ENCODE measurements around the gene MBNL1.

The MBNL1 gene

GRCh38 chr3:152299249-152299976 lies 30.7 kb downstream of the MBNL1 start:
- no peak for DNase-seq (ENCODE audit: low read depth, low spot score)
- H3K4me3 ChIP-seq, result peak overlapping the region; percentile 82
- peak overlapping the region; percentile 89 for H3K9ac ChIP-seq (ENCODE audit: insufficient read length)
- peak overlapping the region; percentile 99 for H3K27ac ChIP-seq
- H3K36me3 ChIP-seq (ENCODE audit: insufficient read depth, low read length), result peaks cover 27% of the 10 kb centered on the region; the same call in 1 of the 2 replicates
- no peak for TF ChIP-seq EZH2 (IDR thresholded peaks at IDR 0.05)
- no peak for TF ChIP-seq POLR2AphosphoS5 (IDR thresholded peaks at IDR 0.05; ENCODE audit: borderline replicate concordance, low read depth, low read length)
- TF ChIP-seq FOXP2 (optimal IDR thresholded peaks at IDR 0.05; ENCODE audit: control extremely low read depth, extremely low read length, insufficient read depth), result no peak
- no peaks in the 10 kb centered on the region for H3K9me3 ChIP-seq (ENCODE audit: low read depth, low read length)

- H3K27ac ChIP-seq, result peak overlapping the region; percentile 99
- H3K36me3 ChIP-seq (ENCODE audit: insufficient read depth, low read length), result peaks cover 27% of the 10 kb centered on the region; the same call in 1 of the 2 replicates
- no peaks in the 10 kb centered on the region for H3K9me3 ChIP-seq (ENCODE audit: low read depth, low read length)
- H3K9ac ChIP-seq (ENCODE audit: insufficient read length), result peak overlapping the region; percentile 89
- no peak for DNase-seq (ENCODE audit: low read depth, low spot score)
- peak overlapping the region; percentile 82 for H3K4me3 ChIP-seq
- TF ChIP-seq FOXP2 (optimal IDR thresholded peaks at IDR 0.05; ENCODE audit: control extremely low read depth, extremely low read length, insufficient read depth) (no peak), POLR2AphosphoS5 (IDR thresholded peaks at IDR 0.05; ENCODE audit: borderline replicate concordance, low read depth, low read length) (no peak), EZH2 (IDR thresholded peaks at IDR 0.05) (no peak)
Measured at GRCh38 chr3:152300029-152300731, 31.5 kb downstream of the MBNL1 start.

GRCh38 chr3:152301745-152302181 lies 33.0 kb downstream of the MBNL1 start:
- TF ChIP-seq FOXP2 (optimal IDR thresholded peaks at IDR 0.05; ENCODE audit: control extremely low read depth, extremely low read length, insufficient read depth) (no peak), POLR2AphosphoS5 (IDR thresholded peaks at IDR 0.05; ENCODE audit: borderline replicate concordance, low read depth, low read length) (no peak), EZH2 (IDR thresholded peaks at IDR 0.05) (no peak)
- Histone ChIP-seq H3K27ac (peak overlapping the region; percentile 87), H3K9me3 (ENCODE audit: low read depth, low read length) (no peaks in the 10 kb centered on the region), H3K4me3 (peak overlapping the region; percentile 82), H3K9ac (ENCODE audit: insufficient read length) (peak overlapping the region; percentile 89), H3K36me3 (ENCODE audit: insufficient read depth, low read length) (peaks cover 35% of the 10 kb centered on the region)
- no peak for DNase-seq (ENCODE audit: low read depth, low spot score)

- no peaks in the 10 kb centered on the region for H3K9me3 ChIP-seq (ENCODE audit: low read depth, low read length)
- peaks cover 42% of the 10 kb centered on the region for H3K36me3 ChIP-seq (ENCODE audit: insufficient read depth, low read length)
- peak overlapping the region; percentile 89 for H3K9ac ChIP-seq (ENCODE audit: insufficient read length)
- peak; percentile 73 for DNase-seq (ENCODE audit: low read depth, low spot score)
- H3K27ac ChIP-seq, result peak overlapping the region; percentile 87
- peak overlapping the region; percentile 82 for H3K4me3 ChIP-seq
- no peak for TF ChIP-seq POLR2AphosphoS5 (IDR thresholded peaks at IDR 0.05; ENCODE audit: borderline replicate concordance, low read depth, low read length)
- TF ChIP-seq FOXP2 (optimal IDR thresholded peaks at IDR 0.05; ENCODE audit: control extremely low read depth, extremely low read length, insufficient read depth), result no peak
- TF ChIP-seq EZH2 (IDR thresholded peaks at IDR 0.05), result no peak
Measured at GRCh38 chr3:152302521-152303021, 33.8 kb downstream of the MBNL1 start.

- no peak for DNase-seq (ENCODE audit: low read depth, low spot score)
- Histone ChIP-seq H3K27ac (peak overlapping the region; percentile 87), H3K9ac (ENCODE audit: insufficient read length) (no peak overlapping the region), H3K4me3 (no peak overlapping the region), H3K9me3 (ENCODE audit: low read depth, low read length) (no peaks in the 10 kb centered on the region), H3K36me3 (ENCODE audit: insufficient read depth, low read length) (peaks cover 50% of the 10 kb centered on the region)
- no peak for TF ChIP-seq POLR2AphosphoS5 (IDR thresholded peaks at IDR 0.05; ENCODE audit: borderline replicate concordance, low read depth, low read length)
- no peak for TF ChIP-seq EZH2 (IDR thresholded peaks at IDR 0.05)
- TF ChIP-seq FOXP2 (optimal IDR thresholded peaks at IDR 0.05; ENCODE audit: control extremely low read depth, extremely low read length, insufficient read depth), result no peak
Measured at GRCh38 chr3:152304160-152304559, 35.4 kb downstream of the MBNL1 start.

GRCh38 chr3:152305075-152305474 lies 36.3 kb downstream of the MBNL1 start:
- no peak overlapping the region for H3K4me3 ChIP-seq
- H3K27ac ChIP-seq, result 0 out of 2 replicates have a peak overlapping the region, but pooled peaks have one; percentile 87
- TF ChIP-seq EZH2 (IDR thresholded peaks at IDR 0.05) (no peak), FOXP2 (optimal IDR thresholded peaks at IDR 0.05; ENCODE audit: control extremely low read depth, extremely low read length, insufficient read depth) (no peak), POLR2AphosphoS5 (IDR thresholded peaks at IDR 0.05; ENCODE audit: borderline replicate concordance, low read depth, low read length) (no peak)
- no peak for DNase-seq (ENCODE audit: low read depth, low spot score)
- H3K9ac ChIP-seq (ENCODE audit: insufficient read length), result no peak overlapping the region
- H3K36me3 ChIP-seq (ENCODE audit: insufficient read depth, low read length), result peaks cover 44% of the 10 kb centered on the region
- no peaks in the 10 kb centered on the region for H3K9me3 ChIP-seq (ENCODE audit: low read depth, low read length)

GRCh38 chr3:152307829-152308474 lies 39.2 kb downstream of the MBNL1 start:
- H3K36me3 ChIP-seq (ENCODE audit: insufficient read depth, low read length), result peaks cover 37% of the 10 kb centered on the region
- DNase-seq (ENCODE audit: low read depth, low spot score), result no peak
- H3K27ac ChIP-seq, result peak overlapping the region; percentile 12; the same call in 1 of the 2 replicates
- no peak overlapping the region for H3K4me3 ChIP-seq
- TF ChIP-seq FOXP2 (optimal IDR thresholded peaks at IDR 0.05; ENCODE audit: control extremely low read depth, extremely low read length, insufficient read depth) (no peak), POLR2AphosphoS5 (IDR thresholded peaks at IDR 0.05; ENCODE audit: borderline replicate concordance, low read depth, low read length) (0 out of 2 replicates have a peak, but pooled peaks have one; percentile 15), EZH2 (IDR thresholded peaks at IDR 0.05) (no peak)
- no peaks in the 10 kb centered on the region for H3K9me3 ChIP-seq (ENCODE audit: low read depth, low read length)
- peak overlapping the region; percentile 9 for H3K9ac ChIP-seq (ENCODE audit: insufficient read length)

GRCh38 chr3:152308475-152308844 lies 39.7 kb downstream of the MBNL1 start:
- Histone ChIP-seq H3K36me3 (ENCODE audit: insufficient read depth, low read length) (peaks cover 37% of the 10 kb centered on the region), H3K27ac (0 out of 2 replicates have a peak overlapping the region, but pooled peaks have one; percentile 12), H3K4me3 (no peak overlapping the region), H3K9me3 (ENCODE audit: low read depth, low read length) (no peaks in the 10 kb centered on the region), H3K9ac (ENCODE audit: insufficient read length) (no peak overlapping the region)
- DNase-seq (ENCODE audit: low read depth, low spot score), result no peak
- TF ChIP-seq EZH2 (IDR thresholded peaks at IDR 0.05) (no peak), FOXP2 (optimal IDR thresholded peaks at IDR 0.05; ENCODE audit: control extremely low read depth, extremely low read length, insufficient read depth) (no peak), POLR2AphosphoS5 (IDR thresholded peaks at IDR 0.05; ENCODE audit: borderline replicate concordance, low read depth, low read length) (no peak)
